HPDE6-E6E7 (cell line): ENCODE data around the gene ILK.

Experiments used
- DNase-seq: peaks from one replicate; pipeline ENCODE4 v3.0.0; 2011; ENCODE audit warnings: missing footprints; ENCODE audit errors: extremely low spot score

The ILK gene

DNA sequence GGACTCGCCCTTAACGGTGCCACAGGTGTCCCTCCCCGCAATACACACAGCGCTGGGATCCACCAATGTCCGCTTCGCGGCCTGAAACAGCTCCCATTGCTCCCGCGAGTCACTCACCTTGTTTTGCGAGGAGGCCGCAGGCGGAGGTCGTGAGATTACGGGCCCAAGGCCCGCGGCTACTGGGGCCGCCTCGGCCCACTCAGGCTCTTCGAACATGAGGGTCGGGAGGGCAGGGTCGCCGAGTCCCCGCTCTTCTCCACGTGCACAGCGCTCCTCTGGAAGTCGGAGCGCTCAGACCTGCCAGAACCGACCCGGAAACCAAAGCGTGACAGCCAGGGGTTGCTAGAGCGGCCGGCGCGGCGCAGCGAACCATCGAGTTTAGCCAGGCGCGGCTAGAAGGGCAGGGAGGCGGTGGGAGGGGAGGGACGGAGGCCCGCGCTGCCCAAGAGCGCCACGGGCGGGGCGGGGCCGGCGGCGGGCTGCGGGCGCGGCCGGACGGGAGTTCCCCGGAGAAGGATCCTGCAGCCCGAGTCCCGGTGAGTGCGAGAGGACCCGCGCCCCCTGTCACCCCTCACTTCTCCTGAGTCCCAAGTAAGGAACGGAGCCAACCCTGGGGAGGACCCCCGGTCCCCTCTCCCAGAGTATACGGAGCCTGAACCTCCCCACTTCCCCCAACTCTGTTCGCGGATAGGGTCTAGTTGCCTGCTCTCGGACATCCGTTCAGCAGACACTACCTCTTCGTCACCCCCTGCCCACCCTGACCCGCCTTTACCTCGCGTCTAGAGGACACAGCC lies at the start of gene ILK, which contains the start of gene RRP8:
TSS of gene ILK (plus strand) at position 488 of the 794 bp plus-strand sequence. CDS start 498 bp downstream, outside the sequence.
TSS of gene RRP8 (minus strand) at position 330 of the 794 bp plus-strand sequence. CDS start at position 216, 114 bp downstream.
- DNase-seq: peak; percentile 84

DNA sequence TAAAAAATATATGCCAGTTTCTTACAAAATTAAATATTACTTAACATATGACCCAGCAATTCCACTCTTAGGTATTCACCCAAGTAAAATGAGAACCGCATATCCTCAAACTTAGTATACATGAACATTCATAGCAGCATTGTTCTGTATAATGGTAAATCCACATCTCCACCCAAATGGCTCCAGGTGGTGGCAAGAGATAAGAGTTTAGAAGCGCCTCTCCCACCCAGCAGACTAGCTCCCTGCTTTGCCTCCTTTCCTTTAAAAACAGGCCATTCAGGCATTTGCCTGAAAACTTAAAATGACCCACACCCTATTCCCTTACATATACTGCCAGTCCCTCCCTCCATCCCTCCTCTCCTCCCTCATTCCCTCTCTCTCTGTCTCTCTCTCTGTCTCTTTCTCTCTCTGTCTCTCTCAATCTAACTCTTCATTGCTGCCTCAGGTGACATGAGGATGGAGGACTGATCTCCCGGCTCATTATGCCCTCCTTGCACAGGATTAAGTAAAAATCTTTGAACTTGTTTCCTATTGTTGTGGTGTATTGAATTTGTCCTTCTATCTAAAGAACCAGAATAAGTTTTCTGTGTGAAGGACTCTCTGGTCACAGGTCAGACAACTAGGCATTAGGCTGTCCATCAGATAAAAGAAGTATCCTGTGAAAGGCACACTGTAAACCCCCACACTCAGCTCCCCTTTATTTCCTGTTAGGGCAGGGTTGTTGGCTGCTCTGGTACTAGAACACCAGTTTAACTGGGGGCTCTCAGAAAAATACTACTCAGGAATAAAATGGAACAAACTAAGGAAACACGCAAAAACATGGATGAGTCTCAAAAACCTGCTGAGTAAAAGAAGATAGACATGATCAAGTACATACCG lies 48.5 kb upstream of the ILK start:
- no peak for DNase-seq

DNA sequence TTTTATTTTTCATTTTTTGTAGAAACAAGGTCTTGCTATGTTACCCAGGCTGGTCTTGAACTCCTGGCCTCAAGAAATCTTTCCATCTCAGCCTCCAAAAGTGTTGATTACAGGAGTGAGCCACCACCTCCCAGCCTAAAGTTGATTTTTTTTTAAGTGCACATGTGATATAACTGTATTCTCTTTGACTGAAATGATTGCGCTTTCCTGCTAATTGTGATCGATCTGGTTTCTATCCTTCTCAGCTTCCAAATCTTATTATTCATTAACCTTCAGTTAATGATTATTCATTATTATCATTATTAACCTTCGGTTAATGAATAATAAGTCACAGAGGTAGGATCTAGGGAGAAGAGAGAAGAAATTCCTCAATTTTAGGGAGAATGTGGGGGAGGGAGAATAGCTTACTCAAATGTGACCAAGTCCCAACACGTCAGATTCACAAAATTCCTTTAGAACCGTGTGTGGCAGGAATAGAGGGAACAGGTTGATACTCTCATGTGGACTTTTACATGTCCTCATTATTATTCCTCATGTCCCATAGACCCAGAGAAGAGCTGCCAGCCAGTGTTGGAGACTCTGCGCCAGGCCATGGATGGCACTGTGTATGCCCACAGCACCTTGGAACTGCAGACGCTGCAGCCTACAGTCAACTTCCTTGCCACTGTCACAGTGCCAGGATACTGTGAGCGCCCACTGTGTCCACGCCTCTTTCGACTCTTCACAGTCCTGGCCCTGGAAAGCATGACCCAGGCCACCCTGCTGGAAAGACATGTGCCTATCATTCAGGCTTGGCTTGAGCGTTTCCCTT lies 47.2 kb upstream of the ILK start:
- DNase-seq: no peak

DNA sequence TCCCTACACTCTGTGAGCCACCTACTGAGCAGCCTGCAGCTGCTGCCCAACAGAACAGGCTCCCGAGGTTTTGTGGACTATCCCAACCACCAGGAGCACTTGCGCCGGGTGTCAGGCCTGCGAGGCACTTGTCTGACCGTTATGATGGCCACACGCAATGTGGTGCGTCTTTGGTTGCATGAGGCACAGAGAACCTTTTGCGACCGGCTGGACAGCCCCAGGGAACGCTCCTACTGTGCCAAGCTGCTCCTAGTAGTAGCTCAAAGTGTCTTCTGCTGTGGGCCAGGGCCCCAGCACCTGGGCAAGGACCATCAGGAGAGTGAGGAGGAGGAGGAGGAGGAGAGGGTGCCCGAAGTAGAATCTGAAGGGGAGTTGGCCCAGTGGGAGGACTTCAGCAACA lies 46.5 kb upstream of the ILK start:
- DNase-seq: no peak

DNA sequence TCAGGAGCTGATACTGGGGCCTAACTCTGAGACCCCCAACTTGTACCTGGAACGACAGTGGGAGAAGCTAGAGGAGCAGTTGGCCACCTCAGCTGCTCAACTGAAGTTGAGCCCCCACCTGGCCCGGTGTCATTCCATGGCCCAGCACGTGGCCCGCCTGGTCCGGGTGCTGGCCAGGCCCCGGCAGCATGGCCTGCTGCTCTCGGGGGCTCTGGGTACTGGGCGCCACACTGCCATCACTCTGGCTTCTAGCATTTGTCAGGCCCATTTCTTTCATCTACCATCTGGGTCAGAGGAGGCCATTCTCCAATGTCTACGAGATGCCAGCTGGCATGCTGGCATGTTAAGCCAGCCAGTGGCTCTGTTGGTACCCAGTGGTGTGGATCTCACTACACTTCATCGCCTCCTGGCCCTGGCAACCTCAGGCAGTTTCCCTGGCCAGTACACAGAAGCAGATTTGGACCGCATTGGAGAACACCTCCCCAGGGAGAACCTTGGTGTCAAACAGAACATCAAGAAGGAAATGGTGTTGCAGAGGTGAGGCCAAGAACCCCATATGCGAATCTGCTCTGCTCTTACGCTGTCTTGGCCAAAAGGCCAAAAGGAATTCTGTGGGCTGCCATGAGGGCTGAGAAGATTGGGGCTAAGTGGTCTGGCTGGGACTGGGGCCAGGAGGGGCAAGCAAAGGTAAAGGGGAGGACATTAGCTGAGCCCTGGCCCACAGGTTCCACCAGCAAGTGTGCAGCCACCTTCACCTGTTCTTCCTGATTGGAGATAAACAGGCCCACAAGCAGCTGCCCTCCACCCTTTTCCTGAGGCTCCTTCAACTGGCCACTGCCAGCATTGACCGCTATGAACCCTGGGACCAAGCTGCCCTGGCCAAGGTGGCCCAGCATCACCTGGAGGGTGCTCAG lies 45.6 kb upstream of the ILK start:
- DNase-seq: no peak

DNA sequence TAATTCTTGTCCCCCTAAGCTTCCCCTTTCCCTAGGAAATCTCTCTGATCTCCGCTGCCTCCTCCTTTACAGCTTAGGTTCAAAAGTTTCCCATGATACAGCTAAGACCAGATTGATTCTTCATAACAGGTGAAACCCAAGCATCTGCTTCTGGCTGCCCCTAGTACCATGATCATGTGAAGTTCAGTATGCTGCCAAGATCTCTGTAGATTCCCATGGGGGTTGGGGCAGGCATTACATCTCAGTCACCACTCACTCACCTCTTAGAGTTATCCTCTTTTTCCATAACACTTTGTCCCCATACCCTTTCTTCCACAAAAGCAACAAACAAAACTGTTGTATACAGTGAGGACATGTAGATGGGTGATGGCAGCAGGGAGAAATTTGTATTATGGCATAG lies 44.2 kb upstream of the ILK start:
- DNase-seq: no peak

DNA sequence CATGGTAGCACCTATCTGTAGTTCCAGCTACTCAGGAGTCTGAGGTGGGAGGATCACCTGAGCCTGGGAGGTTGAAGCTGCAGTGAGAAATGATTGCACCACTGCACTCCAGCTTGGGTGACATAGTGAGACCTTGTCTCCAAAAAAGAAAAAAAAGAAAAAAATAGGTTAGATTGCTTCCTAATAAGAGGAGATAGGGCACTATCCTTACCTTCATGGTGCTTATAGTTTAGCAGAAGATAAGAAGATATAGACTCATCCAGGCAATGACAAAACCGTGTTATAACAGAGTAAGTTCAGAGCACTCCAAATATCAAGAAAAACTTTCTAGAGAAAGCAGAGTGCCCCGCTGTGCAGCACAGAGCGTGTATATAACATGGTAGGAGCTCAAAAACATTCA lies 42.3 kb upstream of the ILK start:
- DNase-seq: no peak

DNA sequence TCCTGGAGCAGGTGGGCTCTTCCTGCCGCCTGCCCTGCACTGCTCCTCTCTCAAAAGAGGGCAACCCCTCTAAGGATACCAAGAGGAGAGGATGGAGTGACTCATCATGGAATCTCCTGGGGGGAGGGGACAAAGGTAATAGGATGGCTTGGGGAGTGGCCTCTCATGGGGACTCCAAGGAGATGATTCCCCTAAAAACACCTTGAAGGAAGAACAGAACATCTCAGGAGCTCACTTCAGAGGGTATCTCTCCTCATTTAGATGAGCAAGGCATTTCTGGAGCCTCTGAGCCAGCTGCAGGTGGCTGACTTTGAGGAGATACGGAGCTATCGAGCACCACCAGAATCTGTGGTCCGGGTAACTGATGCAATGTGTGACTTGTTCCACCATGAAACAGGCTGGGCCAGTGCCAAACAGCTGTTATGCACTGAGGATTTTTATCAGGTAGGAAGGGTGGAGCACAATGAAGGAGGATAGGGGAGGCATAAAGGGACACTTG lies 40.4 kb upstream of the ILK start:
- no peak for DNase-seq

DNA sequence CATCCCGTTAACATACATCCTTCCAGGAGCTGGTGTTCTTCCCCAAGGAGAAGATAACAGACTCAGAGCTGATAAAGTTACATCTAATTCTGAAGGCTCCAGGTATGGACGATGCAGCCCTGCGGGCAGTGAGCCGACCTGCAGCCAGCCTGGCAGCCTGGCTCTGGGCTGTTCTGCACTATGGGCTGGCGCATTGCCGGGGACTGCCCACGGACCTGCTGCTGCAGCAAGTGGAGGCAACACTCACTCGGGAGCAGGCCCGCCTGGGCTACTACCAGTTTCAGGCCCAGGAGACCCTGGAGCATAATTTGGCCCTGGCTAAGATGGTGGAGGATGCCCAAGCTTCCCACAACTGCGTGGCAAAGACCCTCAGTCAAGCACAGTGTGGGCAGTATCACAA lies 39.9 kb upstream of the ILK start:
- no peak for DNase-seq

DNA sequence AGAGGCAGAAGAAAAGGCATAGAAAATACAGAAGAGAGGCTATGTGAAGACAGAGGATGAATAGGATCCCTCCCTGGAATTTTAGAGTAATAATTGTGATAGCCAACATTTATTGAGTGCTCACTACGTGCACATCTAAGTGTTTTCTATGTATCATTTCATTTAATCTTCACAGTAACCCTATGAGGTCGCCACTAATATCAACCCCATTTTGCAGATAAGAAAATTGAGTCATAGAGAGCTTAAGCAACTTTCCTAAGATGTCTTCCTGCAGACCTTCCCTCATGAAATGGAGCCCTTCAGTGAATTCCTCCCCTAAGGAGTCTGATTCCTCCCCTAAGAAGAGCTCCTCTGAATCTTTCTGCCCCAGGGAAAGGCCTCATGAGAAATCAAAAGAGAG lies 38.2 kb upstream of the ILK start:
- no peak for DNase-seq

DNA sequence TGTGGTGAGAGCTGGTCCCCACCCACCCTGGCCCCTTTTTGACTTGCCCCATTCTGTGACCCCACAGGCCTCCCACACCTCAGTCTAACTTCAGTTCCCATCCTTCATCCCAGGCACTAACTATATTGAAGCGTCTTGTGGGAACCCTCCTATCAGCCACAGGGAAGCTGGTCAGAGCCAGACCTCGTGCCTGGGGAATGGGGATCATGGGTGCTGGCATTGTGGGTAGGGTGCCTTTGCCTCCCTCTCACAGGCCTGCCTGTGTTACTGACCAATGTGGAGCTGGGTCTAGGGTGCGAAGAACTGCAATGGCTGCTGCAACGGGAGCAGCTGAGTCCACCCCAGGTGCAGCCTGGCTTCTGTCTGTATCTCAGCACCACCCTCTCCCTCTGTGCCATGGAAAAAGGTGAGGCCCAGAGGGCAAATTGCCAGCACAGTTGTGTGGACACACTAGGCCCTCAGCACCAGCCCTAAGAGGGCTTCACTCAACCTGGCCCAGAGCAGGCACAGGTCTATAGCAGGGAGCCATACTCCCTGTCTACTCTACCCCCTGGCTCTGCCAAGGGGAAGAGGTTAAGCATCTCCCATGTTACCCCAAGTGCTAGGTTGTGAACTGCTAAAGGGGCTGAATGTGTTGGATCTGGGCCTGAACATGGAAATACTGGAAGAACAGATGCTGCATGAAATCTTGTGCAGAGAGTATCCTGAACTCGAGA lies 37.4 kb upstream of the ILK start:
- no peak for DNase-seq

DNA sequence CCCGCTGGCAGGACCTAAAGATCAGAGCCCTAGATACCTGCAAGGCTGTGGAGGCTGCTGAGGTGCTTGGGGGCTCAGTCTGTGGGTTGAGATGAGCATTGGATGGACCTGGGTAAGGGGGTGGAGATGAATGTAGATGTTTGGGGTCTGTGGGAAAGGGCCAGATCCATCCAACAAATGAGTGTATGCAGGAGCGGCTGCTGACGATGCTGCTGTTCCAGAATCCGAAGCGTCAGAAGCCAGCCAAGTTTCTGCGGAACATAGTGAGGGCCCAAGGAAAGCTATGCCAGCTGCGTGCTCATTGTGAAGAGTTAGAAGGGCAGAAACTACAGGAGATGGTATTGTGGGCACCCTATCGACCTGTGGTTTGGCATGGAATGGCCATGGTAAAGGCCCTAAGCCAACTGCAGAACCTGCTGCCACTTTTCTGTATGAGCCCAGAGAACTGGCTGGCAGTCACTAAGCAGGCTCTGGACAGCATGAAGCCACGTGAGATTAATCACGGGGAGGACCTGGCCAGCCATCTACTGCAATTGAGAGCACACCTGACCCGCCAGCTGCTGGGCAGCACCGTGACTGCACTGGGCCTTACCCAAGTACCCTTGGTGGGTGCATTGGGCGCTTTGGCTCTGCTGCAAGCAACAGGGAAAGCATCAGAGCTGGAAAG lies 36.7 kb upstream of the ILK start:
- no peak for DNase-seq

DNA sequence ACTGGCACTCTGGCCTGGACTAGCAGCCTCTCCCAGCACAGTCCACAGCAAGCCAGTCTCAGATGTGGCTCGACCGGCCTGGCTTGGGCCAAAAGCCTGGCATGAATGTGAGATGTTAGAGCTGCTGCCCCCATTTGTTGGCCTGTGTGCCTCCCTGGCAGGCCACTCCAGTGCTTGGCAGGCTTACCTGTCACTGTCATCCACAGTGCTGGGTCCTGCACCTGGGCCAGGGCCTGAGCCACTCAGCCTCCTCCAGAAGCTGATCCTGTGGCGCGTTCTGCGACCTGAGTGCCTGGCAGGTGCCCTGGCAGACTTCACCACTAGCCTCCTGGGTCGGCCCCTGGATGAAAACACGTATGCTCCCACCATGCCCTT lies 36.2 kb upstream of the ILK start:
- no peak for DNase-seq

DNA sequence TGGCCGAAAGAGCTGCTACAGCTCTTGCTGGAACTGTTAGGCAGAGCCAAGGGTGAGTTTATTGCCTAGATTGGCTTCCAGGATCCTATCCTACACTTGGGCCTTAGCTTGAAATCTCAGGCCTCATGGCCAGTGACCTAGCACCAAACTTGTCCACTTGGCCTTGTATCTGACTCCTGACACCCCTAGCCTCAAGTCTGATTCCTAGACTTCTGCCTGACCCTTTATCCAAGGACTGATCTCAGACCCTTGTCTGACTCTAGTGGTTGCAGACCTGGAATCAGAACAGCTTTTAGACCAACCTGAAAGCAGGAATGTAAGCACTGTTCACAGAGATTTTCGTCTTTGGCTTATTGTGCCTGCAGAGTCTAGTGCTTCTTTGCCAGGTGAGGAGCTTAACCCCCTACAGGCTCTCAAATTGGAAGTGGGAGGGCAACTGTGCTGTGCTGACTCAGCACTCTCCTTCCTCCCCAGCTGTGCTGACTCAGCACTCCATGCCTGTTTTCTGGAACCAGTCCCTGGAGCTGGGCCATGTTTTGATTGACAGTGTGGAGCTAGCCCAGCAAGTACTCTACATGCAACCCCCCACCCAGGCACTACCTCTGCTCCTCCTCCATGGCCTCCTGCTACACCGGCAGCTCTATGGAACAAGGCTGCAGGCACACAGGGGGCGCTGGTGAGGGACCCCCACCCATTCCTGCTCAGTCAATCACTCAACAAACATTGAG lies 35.2 kb upstream of the ILK start:
- DNase-seq: no peak

DNA sequence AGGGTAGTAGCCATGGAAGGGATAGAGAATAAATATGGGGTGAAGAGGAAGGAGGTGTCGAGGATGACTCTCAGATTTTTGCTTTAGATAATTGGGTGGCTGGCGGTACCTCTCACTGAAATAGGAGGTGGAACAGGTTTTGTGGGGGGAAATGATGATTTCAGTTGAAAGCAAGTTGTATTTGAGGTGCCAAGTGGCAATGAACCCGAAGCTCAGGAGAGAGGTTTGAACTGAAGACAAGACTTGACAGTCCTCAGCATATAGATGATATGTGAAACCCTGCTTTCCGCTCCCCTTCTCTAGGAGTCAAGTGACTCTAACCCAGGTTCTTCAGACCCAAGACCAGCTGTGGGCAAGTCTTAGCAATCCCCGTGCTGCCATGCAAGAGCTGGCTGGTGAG lies 33.9 kb upstream of the ILK start:
- no peak for DNase-seq

DNA sequence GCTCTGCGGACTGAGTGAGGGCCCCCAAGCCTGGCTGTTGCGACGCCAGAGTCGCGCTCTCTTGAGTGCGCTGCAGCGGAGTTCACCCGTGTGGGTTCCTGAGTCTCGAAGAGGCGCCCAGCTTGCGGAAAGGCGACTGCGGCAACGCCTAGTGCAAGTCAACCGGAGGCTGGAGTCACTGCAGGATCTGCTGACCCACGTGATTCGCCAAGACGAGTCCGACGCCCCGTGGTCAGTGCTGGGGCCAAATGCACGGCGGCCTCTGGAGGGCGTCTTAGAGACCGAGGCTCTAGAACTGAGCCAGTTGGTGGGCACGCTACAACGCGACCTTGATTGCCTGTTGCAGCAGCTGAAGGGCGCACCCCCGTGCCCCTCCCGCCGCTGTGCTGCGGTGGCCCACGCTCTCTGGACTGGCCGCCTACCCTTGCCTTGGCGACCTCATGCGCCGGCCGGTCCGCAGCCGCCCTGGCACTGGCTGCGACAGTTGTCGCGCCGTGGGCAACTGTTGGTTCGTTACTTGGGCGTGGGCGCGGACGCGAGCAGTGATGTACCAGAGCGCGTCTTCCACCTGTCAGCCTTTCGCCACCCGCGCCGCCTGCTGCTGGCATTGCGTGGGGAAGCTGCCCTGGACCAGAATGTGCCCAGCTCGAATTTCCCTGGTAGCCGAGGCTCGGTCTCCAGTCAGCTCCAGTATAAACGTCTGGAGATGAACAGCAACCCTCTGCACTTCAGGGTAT lies 32.7 kb upstream of the ILK start:
- DNase-seq: no peak

DNA sequence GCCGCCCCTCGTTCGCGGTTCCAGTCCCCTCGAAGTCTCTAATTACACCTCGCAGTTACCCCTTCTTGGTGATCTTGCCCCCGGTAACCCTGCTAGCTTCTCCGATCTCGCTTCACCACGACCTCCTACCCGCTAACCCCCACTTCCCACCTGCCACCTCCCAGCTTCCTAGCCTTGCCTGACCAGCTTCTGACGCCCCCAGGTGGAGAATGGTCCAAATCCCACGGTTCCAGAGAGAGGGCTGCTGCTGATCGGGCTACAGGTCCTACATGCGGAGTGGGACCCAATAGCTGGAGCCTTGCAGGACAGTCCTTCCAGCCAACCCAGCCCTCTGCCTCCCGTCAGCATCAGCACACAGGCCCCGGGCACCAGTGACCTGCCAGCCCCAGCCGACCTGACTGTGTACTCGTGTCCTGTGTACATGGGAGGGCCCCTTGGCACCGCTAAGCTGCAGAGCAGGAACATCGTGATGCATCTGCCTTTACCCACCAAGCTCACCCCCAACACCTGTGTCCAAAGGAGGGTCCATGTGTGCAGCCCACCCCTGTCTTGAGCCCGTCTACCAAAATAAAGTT lies 32.1 kb upstream of the ILK start:
- no peak for DNase-seq

DNA sequence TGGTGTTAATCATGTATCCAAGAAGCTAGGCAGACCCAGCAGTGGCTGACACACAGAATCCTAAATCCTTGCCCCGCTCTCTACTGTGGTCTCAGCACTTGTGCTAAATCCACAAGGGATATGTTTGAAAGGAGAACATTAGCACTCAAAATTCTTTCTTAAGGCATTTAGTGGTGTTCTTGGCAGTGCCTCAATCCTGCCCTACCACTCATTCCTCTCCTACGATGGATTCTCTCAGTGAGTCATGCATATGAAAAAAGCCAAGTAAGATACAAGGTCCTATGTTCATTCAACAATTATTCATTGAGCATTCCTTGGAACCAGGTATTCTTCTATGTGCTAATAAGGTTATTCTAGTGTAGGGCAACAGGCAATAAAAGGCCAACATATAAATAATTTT lies 31.4 kb upstream of the ILK start:
- DNase-seq: no peak
